Measurements from ENCODE around the gene LEP. TPM values are rescaled to one million over a fixed set of nuclear protein-coding genes. Genes with fewer than 3 reads are reported as not detected.

LEP gene
- total and polyA plus RNA-seq, 2 of the 8 experiments (the other 6 are each of a cell fraction or from before 2014, with no cell fraction given), result not detected

GRCh38 chr7:128217967-128218652, 23.0 kb upstream of the LEP start:
- POLR2A ChIA-PET (ENCODE audit: partially characterized antibody), result interaction anchor here (0.6 kb wide), 1 partner anchor 171 kb away, joined by 4 read pairs; no protein-coding TSS in a partner anchor
- Histone ChIP-seq H3K36me3 (ENCODE audit: control insufficient read depth in 2 of 4, insufficient read depth in 4 of 4, low read length in 3 of 4) (no peaks in the 10 kb centered on the region), H2BK20ac (ENCODE audit: low read length) (no peak overlapping the region), H2BK5ac (ENCODE audit: low read depth, low read length) (no peak overlapping the region), H3K27ac (ENCODE audit: low read depth, low read length) (no peak overlapping the region), H3K23ac (ENCODE audit: insufficient read length) (no peak overlapping the region), H2AFZ (ENCODE audit: low read length) (no peak overlapping the region), H3K23me2 (ENCODE audit: low read depth, low read length) (no peaks in the 10 kb centered on the region), H3K14ac (ENCODE audit: insufficient read length) (no peak overlapping the region), H2BK120ac (replicated peaks; ENCODE audit: low read depth, low read length) (no peak overlapping the region), H3K79me2 (ENCODE audit: control insufficient read depth in 1 of 2, insufficient read depth in 2 of 2, low read length in 2 of 2) (no peaks in the 10 kb centered on the region), H3K18ac (ENCODE audit: extremely low read depth, low read length) (no peak overlapping the region), H4K20me1 (replicated peaks in 1 of 2; ENCODE audit: control insufficient read depth in 1 of 2, insufficient read depth in 2 of 2, low read length in 2 of 2) (no peaks in the 10 kb centered on the region), H4K5ac (ENCODE audit: insufficient read length, low read depth, low read length) (no peak overlapping the region), H3K9me3 (ENCODE audit: insufficient read depth in 2 of 2, low read depth in 1 of 2, low read length in 1 of 2) (no peaks in the 10 kb centered on the region; a peak in 1 of 4 replicates), H2BK12ac (ENCODE audit: low read depth, low read length) (no peak overlapping the region), H3K4me1 (replicated peaks in 1 of 4; ENCODE audit: control insufficient read depth in 3 of 4, insufficient read depth in 4 of 4, low read length in 3 of 4) (no peaks in the 10 kb centered on the region; a peak in 1 of 7 replicates), H3K27me3 (replicated peaks in 1 of 4; ENCODE audit: control insufficient read depth in 3 of 4, extremely low read depth in 1 of 4, insufficient read depth in 3 of 4, low read length in 3 of 4) (no peaks in the 10 kb centered on the region; a peak in 2 of 7 replicates), H3K9ac (replicated peaks in 1 of 4; ENCODE audit: extremely low read depth in 1 of 4, low read depth in 3 of 4, low read length in 3 of 4) (no peak overlapping the region), H3K4ac (replicated peaks; ENCODE audit: insufficient read length, low read depth, low read length) (no peak overlapping the region), H4K8ac (ENCODE audit: extremely low read depth, insufficient read depth, low read length) (no peak overlapping the region), H3K4me3 (ENCODE audit: extremely low read depth in 1 of 4, insufficient read depth in 2 of 4, low read depth in 3 of 4, low read length in 4 of 4) (no peak overlapping the region), H2AK5ac (ENCODE audit: low read depth, low read length) (no peak overlapping the region), H2BK15ac (ENCODE audit: low read length) (no peak overlapping the region), H3K79me1 (ENCODE audit: low read depth, low read length) (no peaks in the 10 kb centered on the region), H4K91ac (replicated peaks; ENCODE audit: insufficient read length, low read length) (no peak overlapping the region), H3K56ac (replicated peaks; ENCODE audit: insufficient read length, low read depth, low read length) (no peak overlapping the region), H3K4me2 (ENCODE audit: insufficient read depth in 1 of 2, low read depth in 2 of 2, low read length in 2 of 2) (no peak overlapping the region)
- FAIRE-seq, result no peak
- TF ChIP-seq CTCF (IDR thresholded peaks at IDR 0.05; ENCODE audit: control extremely low read depth in 1 of 3, insufficient read depth in 1 of 3, low read depth in 1 of 3, low read length in 3 of 3), result peak in 2 of 3 experiments; percentile 38 to 46; a peak in 2 of 4 replicates
- peak; percentile 35 to 59; a peak in 3 of 4 replicates for TF ChIP-seq RAD21 (IDR thresholded peaks at IDR 0.05 in 1 of 2, conservative IDR thresholded peaks at IDR 0.05 in 1 of 2; ENCODE audit: low read depth in 2 of 2, low read length in 2 of 2)
- no peak for TF ChIP-seq NRF1 (IDR thresholded peaks at IDR 0.05; ENCODE audit: low read depth, low read length)
- WGBS, 2 experiments (ENCODE audit: extremely low coverage in 1 of 2, insufficient coverage in 1 of 2, insufficient read length in 1 of 2, insufficient replicate concordance in 2 of 2, low coverage in 1 of 2, low lambda C conversion rate in 2 of 2, missing lambda C conversion rate in 1 of 2), result 90% methylated on average over 9 of the region's 9 CpGs; no CpG with 5 or more reads in 1 of the 2 experiments
- CTCF ChIA-PET (ENCODE audit: partially characterized antibody), result interaction anchor here (0.7 to 7.0 kb wide), 27 partner anchors 9 to 537 kb away, joined by 3 to 103 read pairs (median 3); no protein-coding TSS in a partner anchor
- no peak for DNase-seq (ENCODE audit: low read depth in 1 of 2, low spot score in 2 of 2)
